Activated T-helper 2 cell treated with anti-CD3 and anti-CD28 coated beads, Interferon-gamma antibody, Interleukin-2, Interleukin-4, amounts not matched to agents 10 μg/mL and 5 μg/mL and 100 μg/mL, durations not matched to agents 14 hours and 24 hours and 36 hours (primary cell): Measurements from ENCODE around the gene RIC8A. TPM values are rescaled to one million over a fixed set of nuclear protein-coding genes. Genes with fewer than 3 reads are reported as not detected.

Experiments used
- total RNA-seq: library from RNA; stranded (reverse); gene quantifications from 2 replicates; pipeline ENCODE4 v1.2.3, GENCODE V29; 2022

RIC8A gene
- total RNA-seq, 1 donor from 2014 or later = 109 TPM

Other genes starting within 250 kb of the RIC8A start
- gene SCGB1C1, start 14.6 kb upstream of the RIC8A start, total RNA-seq = not detected in 2 replicates
- 43.7 and 46.3 TPM in 2 replicates for gene BET1L, start 309 bp upstream of the RIC8A start, total RNA-seq
- gene SIRT3, start 28.6 kb downstream of the RIC8A start, total RNA-seq = 17.0 and 17.3 TPM in 2 replicates
- 255 and 258 TPM in 2 replicates for gene PSMD13, start 29.3 kb downstream of the RIC8A start, total RNA-seq
- gene NLRP6, start 70.7 kb downstream of the RIC8A start, total RNA-seq = 0.97 and 1.1 TPM in 2 replicates
- 62.0 and 62.8 TPM in 2 replicates for gene PGGHG, start 81.4 kb downstream of the RIC8A start, total RNA-seq
- not detected in 2 replicates for gene IFITM5, start 91.8 kb downstream of the RIC8A start, total RNA-seq
- gene IFITM2, start 100.1 kb downstream of the RIC8A start, total RNA-seq = 680 and 689 TPM in 2 replicates
- gene IFITM1, start 106.3 kb downstream of the RIC8A start, total RNA-seq = 256 and 260 TPM in 2 replicates
- gene IFITM3, start 113.2 kb downstream of the RIC8A start, total RNA-seq = 3.5 and 3.7 TPM in 2 replicates
- 1.5 and 2.9 TPM in 2 replicates for gene B4GALNT4, start 161.8 kb downstream of the RIC8A start, total RNA-seq
- gene PKP3, start 186.5 kb downstream of the RIC8A start, total RNA-seq = not detected in 2 replicates
- 41.5 and 53.4 TPM in 2 replicates for gene SIGIRR, start 207.3 kb downstream of the RIC8A start, total RNA-seq
- gene ANO9, start 234.3 kb downstream of the RIC8A start, total RNA-seq = 35.4 and 36.9 TPM in 2 replicates
- 32.1 and 34.4 TPM in 2 replicates for gene PTDSS2, start 242.6 kb downstream of the RIC8A start, total RNA-seq